ENCODE data around the gene SPOPL.

The SPOPL gene

DNA sequence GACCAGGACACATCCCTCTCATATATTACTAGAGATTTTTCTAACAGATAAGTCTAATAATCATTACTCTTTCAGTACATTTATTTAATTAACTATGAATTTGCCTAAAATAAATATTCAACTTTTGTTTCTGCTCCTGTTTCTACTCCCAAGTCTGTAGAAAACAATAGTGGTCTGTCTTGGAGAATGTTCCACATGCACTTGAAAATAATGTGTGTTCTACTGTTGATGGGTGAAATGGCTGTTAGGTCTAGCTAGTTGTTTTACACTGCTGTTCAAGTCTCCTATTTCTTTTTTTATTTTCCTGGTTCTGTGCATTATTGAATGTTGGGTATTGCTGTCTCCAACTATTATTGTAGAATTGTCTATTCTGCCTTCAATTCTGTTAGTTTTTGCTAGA lies 47.2 kb downstream of the SPOPL start:
- Histone ChIP-seq H3K9me3 (ENCODE audit: severe bottlenecking) (peaks cover 3% of the 10 kb centered on the region), H3K4me3 (ENCODE audit: severe bottlenecking) (no peak overlapping the region), H3K27ac (ENCODE audit: poor library complexity, severe bottlenecking) (no peak overlapping the region), H3K4me1 (ENCODE audit: insufficient read depth, poor library complexity, severe bottlenecking) (no peaks in the 10 kb centered on the region), H3K36me3 (ENCODE audit: low read depth) (peaks cover 21% of the 10 kb centered on the region; the same call in 1 of the 2 replicates), H3K27me3 (ENCODE audit: insufficient read depth, poor library complexity, severe bottlenecking) (no peaks in the 10 kb centered on the region)
- DNase-seq (ENCODE audit: low spot score) (no peak), ATAC-seq (ENCODE audit: low read depth) (no peak)
- TF ChIP-seq, protein P1, sequence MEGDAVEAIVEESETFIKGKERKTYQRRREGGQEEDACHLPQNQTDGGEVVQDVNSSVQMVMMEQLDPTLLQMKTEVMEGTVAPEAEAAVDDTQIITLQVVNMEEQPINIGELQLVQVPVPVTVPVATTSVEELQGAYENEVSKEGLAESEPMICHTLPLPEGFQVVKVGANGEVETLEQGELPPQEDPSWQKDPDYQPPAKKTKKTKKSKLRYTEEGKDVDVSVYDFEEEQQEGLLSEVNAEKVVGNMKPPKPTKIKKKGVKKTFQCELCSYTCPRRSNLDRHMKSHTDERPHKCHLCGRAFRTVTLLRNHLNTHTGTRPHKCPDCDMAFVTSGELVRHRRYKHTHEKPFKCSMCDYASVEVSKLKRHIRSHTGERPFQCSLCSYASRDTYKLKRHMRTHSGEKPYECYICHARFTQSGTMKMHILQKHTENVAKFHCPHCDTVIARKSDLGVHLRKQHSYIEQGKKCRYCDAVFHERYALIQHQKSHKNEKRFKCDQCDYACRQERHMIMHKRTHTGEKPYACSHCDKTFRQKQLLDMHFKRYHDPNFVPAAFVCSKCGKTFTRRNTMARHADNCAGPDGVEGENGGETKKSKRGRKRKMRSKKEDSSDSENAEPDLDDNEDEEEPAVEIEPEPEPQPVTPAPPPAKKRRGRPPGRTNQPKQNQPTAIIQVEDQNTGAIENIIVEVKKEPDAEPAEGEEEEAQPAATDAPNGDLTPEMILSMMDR (IDR thresholded peaks at IDR 0.05; ENCODE audit: poor library complexity, severe bottlenecking) = no peak

DNA sequence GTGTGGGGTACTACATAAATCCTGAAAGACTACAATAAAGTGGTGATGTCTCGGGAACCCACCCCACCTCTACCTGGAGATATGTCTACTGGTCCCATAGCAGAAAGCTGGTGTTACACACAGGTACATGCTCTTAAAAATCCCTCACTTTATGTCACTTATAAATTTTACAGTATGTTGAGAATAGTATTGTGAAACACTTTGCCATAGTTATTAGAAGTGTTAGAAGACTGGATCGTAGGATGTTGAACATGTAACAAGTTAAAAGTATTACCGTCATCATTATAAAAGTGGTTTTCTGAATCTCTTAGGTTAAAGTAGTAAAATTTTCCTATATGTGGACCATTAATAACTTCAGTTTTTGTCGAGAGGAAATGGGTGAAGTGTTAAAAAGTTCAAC lies 48.6 kb downstream of the SPOPL start:
- Histone ChIP-seq H3K27me3 (ENCODE audit: insufficient read depth, poor library complexity, severe bottlenecking) (no peaks in the 10 kb centered on the region), H3K9me3 (ENCODE audit: severe bottlenecking) (peaks cover 3% of the 10 kb centered on the region), H3K36me3 (ENCODE audit: low read depth) (peaks cover 24% of the 10 kb centered on the region; the same call in 1 of the 2 replicates), H3K4me1 (ENCODE audit: insufficient read depth, poor library complexity, severe bottlenecking) (no peaks in the 10 kb centered on the region), H3K27ac (ENCODE audit: poor library complexity, severe bottlenecking) (no peak overlapping the region), H3K4me3 (ENCODE audit: severe bottlenecking) (no peak overlapping the region)
- DNase-seq (ENCODE audit: low spot score) (no peak), ATAC-seq (ENCODE audit: low read depth) (no peak)
- TF ChIP-seq, protein P1 (IDR thresholded peaks at IDR 0.05; ENCODE audit: poor library complexity, severe bottlenecking) = no peak

DNA sequence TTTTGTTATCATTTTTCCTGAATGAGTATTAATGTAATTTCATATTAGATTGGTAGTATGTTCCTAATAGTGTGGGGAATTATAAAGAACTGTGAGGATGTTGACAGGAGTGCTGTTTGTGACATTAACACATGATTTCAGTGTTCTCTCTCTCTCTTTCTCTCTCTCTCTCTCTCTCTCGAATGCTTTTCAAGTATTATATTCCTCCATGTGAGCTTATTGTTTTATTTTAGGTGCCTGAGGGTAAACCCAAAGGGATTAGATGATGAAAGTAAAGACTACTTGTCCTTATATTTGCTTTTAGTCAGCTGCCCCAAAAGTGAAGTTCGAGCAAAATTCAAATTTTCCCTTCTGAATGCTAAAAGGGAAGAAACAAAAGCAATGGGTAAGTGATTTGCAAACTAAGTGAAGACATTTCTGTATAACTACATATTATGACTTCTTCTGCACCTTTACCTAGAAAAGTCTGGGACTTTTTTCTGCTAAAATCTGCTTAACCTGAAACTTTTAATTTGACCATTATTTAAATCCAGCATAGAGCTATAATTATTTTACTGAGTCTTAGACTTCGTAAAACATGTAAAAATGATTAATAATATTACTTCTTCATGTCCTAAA lies 49.2 kb downstream of the SPOPL start:
- no peak overlapping the region for H3K4me3 ChIP-seq (ENCODE audit: severe bottlenecking)
- no peaks in the 10 kb centered on the region for H3K27me3 ChIP-seq (ENCODE audit: insufficient read depth, poor library complexity, severe bottlenecking)
- TF ChIP-seq, protein P1 (IDR thresholded peaks at IDR 0.05; ENCODE audit: poor library complexity, severe bottlenecking) = no peak

DNA sequence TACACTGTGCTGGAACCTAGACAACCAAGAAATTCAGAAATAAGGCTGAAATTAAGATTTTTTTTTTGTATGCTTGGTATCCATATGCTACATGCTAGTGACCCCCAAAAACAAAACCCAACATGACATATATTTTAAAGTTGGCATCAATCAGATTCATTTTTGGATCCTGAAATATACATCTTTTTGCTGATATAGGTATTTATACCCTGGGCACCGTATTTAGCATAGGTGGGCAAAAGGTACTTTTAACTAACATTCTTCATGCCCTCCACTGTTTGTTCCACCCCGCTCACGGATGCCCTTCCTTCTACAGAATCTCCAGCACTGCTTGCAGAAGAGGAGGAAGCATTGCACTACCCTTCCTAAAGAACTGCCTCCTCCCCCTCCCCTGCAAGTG lies 52.6 kb downstream of the SPOPL start:
- H3K4me1 ChIP-seq (ENCODE audit: insufficient read depth, poor library complexity, severe bottlenecking) = no peaks in the 10 kb centered on the region
- H3K27ac ChIP-seq (ENCODE audit: poor library complexity, severe bottlenecking) = no peak overlapping the region
- peaks cover 3% of the 10 kb centered on the region for H3K9me3 ChIP-seq (ENCODE audit: severe bottlenecking)
- no peak for DNase-seq (ENCODE audit: low spot score)
- TF ChIP-seq, protein P1 (IDR thresholded peaks at IDR 0.05; ENCODE audit: poor library complexity, severe bottlenecking) = no peak
- H3K4me3 ChIP-seq (ENCODE audit: severe bottlenecking) = no peak overlapping the region
- no peak for ATAC-seq (ENCODE audit: low read depth)
- peaks cover 30% of the 10 kb centered on the region; the same call in 1 of the 2 replicates for H3K36me3 ChIP-seq (ENCODE audit: low read depth)
- H3K27me3 ChIP-seq (ENCODE audit: insufficient read depth, poor library complexity, severe bottlenecking) = no peaks in the 10 kb centered on the region

More for the DNA sequence above, 49.2 kb downstream of the SPOPL start:
- ATAC-seq (ENCODE audit: low read depth) (no peak), DNase-seq (ENCODE audit: low spot score) (no peak)
- Histone ChIP-seq H3K9me3 (ENCODE audit: severe bottlenecking) (peaks cover 3% of the 10 kb centered on the region), H3K36me3 (ENCODE audit: low read depth) (peaks cover 24% of the 10 kb centered on the region; the same call in 1 of the 2 replicates), H3K4me1 (ENCODE audit: insufficient read depth, poor library complexity, severe bottlenecking) (no peaks in the 10 kb centered on the region), H3K27ac (ENCODE audit: poor library complexity, severe bottlenecking) (no peak overlapping the region)

DNA sequence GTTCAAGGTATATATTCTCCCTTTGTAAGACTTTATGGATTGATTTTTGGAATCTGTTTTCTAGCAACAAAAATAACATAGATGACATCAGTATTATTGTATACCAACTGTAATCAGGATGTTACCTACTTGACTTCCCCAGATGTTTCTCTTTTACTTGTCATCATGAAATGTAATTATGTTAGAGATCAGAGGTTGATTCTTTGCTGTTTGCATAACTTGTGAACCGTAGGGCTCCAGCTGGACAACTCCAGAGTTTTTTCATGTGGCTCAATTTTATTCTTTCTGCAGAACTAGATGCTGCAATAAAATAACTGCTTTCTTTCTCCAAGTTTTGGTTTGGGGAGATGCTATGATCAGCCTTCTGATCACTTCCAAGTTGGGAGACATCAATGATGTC lies 58.1 kb downstream of the SPOPL start:
- TF ChIP-seq, protein P1 (IDR thresholded peaks at IDR 0.05; ENCODE audit: poor library complexity, severe bottlenecking) = no peak
- H3K4me3 ChIP-seq (ENCODE audit: severe bottlenecking) = no peak overlapping the region
- ATAC-seq (ENCODE audit: low read depth) = no peak
- DNase-seq (ENCODE audit: low spot score) = no peak
- H3K9me3 ChIP-seq (ENCODE audit: severe bottlenecking) = no peaks in the 10 kb centered on the region
- peaks cover 23% of the 10 kb centered on the region for H3K36me3 ChIP-seq (ENCODE audit: low read depth)
- no peaks in the 10 kb centered on the region for H3K4me1 ChIP-seq (ENCODE audit: insufficient read depth, poor library complexity, severe bottlenecking)
- H3K27ac ChIP-seq (ENCODE audit: poor library complexity, severe bottlenecking) = no peak overlapping the region
- no peaks in the 10 kb centered on the region for H3K27me3 ChIP-seq (ENCODE audit: insufficient read depth, poor library complexity, severe bottlenecking)
